HK-2 (cell line): ENCODE data around the gene RHBDL3.

Experiments
- DNase-seq: peaks from one replicate; pipeline ENCODE4 v3.0.0-alpha.2; 2018; ENCODE audit not compliant: unreplicated experiment

Gene RHBDL3

DNA sequence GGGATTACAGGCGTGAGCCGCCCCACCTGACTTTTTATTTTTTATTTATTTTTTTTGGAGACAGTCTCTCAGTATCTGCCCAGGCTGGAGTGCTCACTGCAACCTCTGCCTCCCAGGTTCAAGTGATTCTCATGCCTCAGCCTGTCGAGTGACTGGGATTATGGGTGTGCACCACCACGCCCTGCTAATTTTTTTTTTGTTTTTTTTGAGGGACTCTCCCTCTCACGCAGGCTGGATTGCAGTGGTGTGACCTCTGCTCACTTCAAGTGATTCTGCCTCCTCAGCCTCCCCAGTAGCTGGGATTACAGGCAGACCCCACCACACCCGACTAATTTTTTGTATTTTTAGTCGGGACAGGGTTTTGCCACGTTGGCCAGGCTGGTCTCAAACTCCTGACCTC lies 92.0 kb downstream of the RHBDL3 start:
- DNase-seq, result no peak

DNA sequence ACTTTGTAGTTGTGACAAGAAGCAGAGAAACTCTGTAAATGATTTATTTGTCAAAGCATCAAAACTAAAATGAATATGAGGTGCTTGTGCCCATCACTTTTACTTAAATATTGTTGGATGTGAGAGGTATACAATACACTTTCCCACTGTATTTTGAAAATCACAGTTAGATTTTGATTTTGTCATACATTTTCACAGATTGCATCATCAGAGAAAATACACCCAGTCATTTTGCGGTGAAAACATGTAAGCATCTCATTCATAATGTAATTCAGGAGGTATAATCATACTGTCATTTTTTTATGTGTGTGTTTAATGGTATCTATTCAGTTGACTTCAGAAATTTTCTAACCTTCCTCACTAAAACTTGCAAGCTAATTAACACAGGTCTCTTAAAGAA lies 95.6 kb downstream of the RHBDL3 start:
- no peak for DNase-seq

DNA sequence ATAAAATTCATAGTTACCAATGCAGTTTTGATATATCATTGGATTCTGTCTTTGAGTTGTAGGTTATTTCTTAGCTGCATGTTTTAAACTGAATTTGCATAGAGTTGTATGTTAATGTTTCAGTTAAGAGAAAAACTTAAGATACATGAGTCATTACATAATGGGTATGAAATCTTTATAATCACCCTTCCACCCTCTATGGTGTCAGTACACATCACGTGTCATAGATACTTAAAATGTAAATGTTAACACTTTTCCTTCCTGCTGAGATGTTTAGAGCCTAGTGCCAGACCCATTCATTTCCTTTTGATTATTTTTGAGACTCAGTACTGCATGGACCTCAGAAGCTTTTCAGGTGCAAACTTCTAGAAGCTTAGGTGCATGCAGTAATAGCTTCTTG lies 104.8 kb downstream of the RHBDL3 start:
- no peak for DNase-seq
